Suprapubic skin (tissue), 3 donors: ENCODE data around the gene PLXNB3.

Experiments
- EP300 ChIP-seq: sonication (generic); formaldehyde crosslinking; IDR thresholded peaks from one replicate; pipeline ENCODE4 v1.6.1; 2017; ENCODE audit warnings: antibody characterized with exemption
- POLR2A ChIP-seq, 2 donors: fragments of 450-650 bp; IDR thresholded peaks; one replicate each; pipeline ENCODE4 v1.6.1; 2017; ENCODE audit warnings: antibody characterized with exemption in 2 of 2, mild to moderate bottlenecking in 2 of 2, moderate library complexity in 2 of 2
- TF ChIP-seq, protein P1 (sequence below), 2 donors: fragments of 200-600 bp in 1 of 2; fragments of 450-650 bp in 1 of 2; sonication (generic) in 1 of 2; IDR thresholded peaks; one replicate each; pipeline ENCODE4 v1.5.1; 2016 to 2019; ENCODE audit warnings: antibody characterized with exemption in 2 of 2, mild to moderate bottlenecking in 1 of 2, moderate library complexity in 1 of 2

DNA sequence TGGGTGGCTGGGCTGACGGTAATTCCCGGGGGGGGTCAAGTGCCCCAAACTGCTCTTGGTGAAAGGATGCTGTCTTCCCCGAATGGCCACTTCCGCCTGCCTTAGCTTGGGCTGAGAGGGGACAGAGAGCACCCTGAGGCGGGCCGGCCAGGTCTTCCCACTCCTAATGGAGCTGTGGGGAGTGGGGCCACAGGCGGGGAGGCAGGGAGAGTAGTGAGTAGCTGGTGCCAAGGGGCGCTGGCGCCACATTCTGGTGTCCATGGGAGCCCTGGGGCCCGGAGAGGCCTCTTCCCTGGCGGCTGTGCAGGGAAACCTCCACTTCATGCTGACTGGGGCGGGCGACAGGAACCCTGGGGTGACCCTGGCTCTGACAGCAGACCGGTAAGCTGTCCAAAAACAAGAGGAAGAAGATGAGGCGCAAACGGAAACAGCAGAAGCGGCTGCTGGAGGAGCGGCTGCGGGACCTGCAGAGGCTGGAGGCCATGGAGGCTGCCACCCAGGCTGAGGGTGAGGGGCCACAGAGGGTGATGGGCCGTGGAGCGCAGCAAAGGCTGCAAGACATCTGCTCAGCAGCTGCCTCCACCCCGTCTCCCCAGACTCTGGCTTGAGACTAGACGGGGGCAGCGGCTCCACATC lies 19.4 kb downstream of the PLXNB3 start:
- TF ChIP-seq POLR2A (IDR thresholded peaks at IDR 0.05) (no peak), EP300 (no peak)
- TF ChIP-seq, protein P1, sequence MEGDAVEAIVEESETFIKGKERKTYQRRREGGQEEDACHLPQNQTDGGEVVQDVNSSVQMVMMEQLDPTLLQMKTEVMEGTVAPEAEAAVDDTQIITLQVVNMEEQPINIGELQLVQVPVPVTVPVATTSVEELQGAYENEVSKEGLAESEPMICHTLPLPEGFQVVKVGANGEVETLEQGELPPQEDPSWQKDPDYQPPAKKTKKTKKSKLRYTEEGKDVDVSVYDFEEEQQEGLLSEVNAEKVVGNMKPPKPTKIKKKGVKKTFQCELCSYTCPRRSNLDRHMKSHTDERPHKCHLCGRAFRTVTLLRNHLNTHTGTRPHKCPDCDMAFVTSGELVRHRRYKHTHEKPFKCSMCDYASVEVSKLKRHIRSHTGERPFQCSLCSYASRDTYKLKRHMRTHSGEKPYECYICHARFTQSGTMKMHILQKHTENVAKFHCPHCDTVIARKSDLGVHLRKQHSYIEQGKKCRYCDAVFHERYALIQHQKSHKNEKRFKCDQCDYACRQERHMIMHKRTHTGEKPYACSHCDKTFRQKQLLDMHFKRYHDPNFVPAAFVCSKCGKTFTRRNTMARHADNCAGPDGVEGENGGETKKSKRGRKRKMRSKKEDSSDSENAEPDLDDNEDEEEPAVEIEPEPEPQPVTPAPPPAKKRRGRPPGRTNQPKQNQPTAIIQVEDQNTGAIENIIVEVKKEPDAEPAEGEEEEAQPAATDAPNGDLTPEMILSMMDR (IDR thresholded peaks at IDR 0.05): no peak
